ENCODE measurements around the gene GALE.
"Not testable (repeated sequence)": the region's sequence is repeated elsewhere in the genome, so short reads cannot be mapped to it uniquely, and the experiment has no call there.

Gene GALE

DNA sequence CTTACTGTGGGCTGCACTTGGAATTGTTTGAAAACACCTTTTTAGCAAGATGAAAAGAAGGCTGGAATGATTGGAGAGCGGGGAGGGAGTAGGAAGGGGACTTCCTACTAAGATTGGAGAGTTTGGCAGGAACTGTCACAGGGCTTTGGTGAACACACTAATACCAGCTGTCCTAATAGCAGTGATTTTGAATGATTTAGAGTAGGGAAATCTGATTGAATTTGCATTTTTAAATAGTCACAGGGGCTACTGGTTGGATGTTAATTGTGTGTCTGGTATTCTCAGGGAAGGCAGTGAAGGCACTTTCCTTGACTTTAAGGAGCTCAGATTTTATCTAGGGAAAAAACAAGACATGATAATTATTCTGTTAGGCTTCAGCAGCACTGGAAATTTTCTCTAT lies 27.2 kb upstream of the GALE start:
- peaks cover 17 to 24% (median 20%) of the 10 kb centered on the region in 10 experiments for H3K4me1 ChIP-seq
- peak overlapping the region in 1 of 11 experiments; percentile 9; a peak in 1 of 22 replicates for H3K9ac ChIP-seq
- H3K9me3 ChIP-seq (replicated peaks in 1 of 11): no peaks in the 10 kb centered on the region
- no peak for TF ChIP-seq Cebpa-rat (IDR thresholded peaks at IDR 0.05)
- no peak overlapping the region for H3K4me3 ChIP-seq
- no peak overlapping the region for H3K4me2 ChIP-seq
- no peaks in the 10 kb centered on the region for H3K27me3 ChIP-seq
- no peaks in the 10 kb centered on the region for H3K36me3 ChIP-seq
- H4K20me1 ChIP-seq: no peaks in the 10 kb centered on the region
- no peak overlapping the region for H3K27ac ChIP-seq

DNA sequence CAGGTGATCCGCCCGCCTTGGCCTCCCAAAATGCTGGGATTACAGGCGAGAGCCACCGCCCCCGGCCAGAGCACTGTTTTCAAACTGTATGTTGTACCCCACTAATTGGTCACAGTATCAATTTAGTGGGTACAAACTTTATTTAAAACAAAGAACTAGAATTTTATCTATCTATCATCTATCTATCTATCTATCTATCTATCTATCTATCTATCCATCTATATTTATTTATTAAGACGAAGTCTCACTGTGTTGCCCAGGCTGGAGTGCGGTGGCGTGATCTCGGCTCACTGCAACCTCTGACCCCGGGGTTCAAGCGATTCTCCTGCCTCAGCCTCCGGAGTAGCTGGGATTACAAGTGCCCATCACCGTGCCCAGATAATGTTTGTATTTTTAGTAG lies 26.0 kb upstream of the GALE start:
- not testable (repeated sequence) for H4K20me1 ChIP-seq; H3K9me3 ChIP-seq (replicated peaks in 1 of 11); H3K9ac ChIP-seq; H3K27me3 ChIP-seq; H3K27ac ChIP-seq; H3K36me3 ChIP-seq; H3K4me3 ChIP-seq
- Histone ChIP-seq H3K4me1 (peaks cover 17 to 24% (median 20%) of the 10 kb centered on the region in 10 experiments), H3K4me2 (peak overlapping the region in 1 of 11 experiments; percentile 89; a peak in 1 of 22 replicates)

DNA sequence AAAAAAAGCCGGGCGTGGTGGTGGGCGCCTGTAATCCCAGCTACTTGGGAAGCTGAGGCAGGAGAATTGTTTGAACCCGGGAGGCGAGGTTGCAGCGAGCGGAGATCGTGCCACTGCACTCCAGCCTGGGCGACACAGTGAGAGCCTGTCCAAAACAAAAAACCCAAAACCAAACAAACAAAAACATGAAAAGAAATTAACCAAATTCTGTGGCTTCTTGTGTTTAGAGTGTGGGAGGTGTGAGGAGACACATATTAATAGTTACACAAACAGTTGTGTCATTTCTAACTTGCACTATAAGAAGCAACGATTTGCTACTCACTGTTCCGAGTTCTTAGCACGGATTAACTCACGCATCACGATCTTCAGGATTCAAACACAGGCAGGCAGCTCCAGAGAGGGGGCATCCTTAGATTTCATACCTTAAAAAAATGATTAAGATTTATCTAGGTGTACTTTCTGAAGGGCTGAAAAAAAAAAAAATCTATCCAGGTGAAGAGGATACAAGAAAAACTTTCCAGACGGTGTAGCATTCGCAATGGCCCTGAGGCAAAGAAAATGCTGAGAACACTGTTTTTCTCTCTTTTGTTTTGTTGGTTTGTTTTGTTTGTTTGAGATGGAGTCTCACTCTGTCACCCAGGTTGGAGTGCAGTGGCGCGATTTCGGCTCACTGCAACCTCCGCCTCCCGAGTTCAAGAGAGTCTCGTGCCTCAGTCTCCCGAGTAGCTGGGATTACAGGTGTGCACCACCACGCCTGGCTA lies 25.4 kb upstream of the GALE start:
- no peaks in the 10 kb centered on the region for H3K36me3 ChIP-seq
- peak overlapping the region; percentile 95 to 99 (median 98) for H3K9ac ChIP-seq
- no peak for TF ChIP-seq Cebpa-rat (IDR thresholded peaks at IDR 0.05)
- H4K20me1 ChIP-seq: peaks cover 0 to 11% (median 0%) of the 10 kb centered on the region in 11 experiments; a peak in 2 of 22 replicates
- H3K9me3 ChIP-seq (replicated peaks in 1 of 11): no peaks in the 10 kb centered on the region
- H3K4me3 ChIP-seq: peak overlapping the region; percentile 74 to 96 (median 92)
- peak overlapping the region; percentile 94 to 99 (median 98) for H3K27ac ChIP-seq
- H3K4me2 ChIP-seq: peak overlapping the region; percentile 69 to 96 (median 93)
- peaks cover 17 to 25% (median 20%) of the 10 kb centered on the region in 10 experiments for H3K4me1 ChIP-seq
- no peaks in the 10 kb centered on the region for H3K27me3 ChIP-seq

DNA sequence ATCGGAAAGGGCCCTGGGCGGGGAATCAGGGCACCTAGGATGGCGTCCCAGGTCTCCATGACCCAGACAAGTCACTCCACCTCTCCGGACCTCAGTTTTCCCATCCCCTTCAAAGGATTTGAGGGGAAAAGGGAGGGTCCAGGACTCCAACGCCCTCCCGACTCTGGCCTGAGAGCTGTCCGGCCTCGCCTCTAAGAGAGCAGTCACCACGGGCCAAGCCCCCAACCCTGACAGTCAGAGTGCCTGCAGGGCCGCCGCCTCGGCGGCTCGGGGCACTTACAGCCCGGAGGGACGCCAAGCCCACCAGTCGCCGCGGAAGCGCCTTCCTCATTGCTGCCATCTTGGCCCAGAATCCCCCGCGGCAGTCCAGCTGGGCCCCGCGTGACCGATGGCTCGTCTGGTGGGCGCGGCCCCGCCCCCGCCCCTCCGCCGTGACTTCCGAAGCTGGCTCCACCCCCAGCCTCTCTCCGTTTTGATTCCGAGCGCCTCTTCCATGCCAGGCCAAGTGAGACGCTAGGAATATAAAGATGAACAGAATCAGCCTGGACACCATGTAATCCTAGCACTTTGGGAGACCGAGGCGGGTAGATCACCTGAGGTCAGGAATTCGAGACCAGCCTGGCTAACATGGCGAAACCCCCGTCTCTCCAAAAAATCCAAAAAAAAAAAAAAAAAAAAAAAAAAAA lies 24.7 kb upstream of the GALE start, which contains the start of gene HMGCL:
Gene HMGCL (minus strand): TSS at position 354 of the 686 bp plus-strand sequence. CDS start 14 bp downstream, at position 340.
- Histone ChIP-seq H3K9ac (peak within 1 kb of the TSS; percentile 95 to 99 (median 98)), H3K4me2 (peak within 1 kb of the TSS; percentile 80 to 96 (median 93)), H3K27me3 (no peaks in the 10 kb centered on the region), H3K9me3 (replicated peaks in 1 of 11) (no peaks in the 10 kb centered on the region), H3K36me3 (peaks cover 0 to 6% (median 1%) of the 10 kb centered on the region in 11 experiments; a peak in 10 of 22 replicates), H4K20me1 (peaks cover 0 to 18% (median 0%) of the 10 kb centered on the region in 11 experiments; a peak in 2 of 22 replicates), H3K27ac (peak within 1 kb of the TSS; percentile 94 to 99 (median 98)), H3K4me3 (peak within 1 kb of the TSS; percentile 74 to 96 (median 92)), H3K4me1 (peaks cover 17 to 32% (median 21%) of the 10 kb centered on the region in 10 experiments)
- no peak for TF ChIP-seq Cebpa-rat (IDR thresholded peaks at IDR 0.05)

DNA sequence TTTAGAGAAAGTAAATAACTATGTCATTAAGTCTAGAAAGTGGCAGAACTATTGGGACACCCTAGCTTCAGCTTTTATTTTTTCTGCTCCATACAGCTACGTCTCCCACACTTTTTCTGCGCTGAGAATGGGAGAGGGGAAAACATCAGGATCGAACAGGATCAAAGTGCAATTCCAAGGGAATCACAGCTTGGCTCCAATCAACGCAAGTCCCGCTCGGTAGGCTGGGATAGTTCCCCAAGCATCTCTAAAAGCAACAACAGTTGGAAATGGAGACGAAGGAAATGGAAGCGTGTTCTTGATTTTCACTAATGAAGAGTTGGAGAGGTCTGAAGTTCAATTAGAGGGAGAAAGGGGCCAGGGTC lies 24.1 kb upstream of the GALE start:
- H3K9ac ChIP-seq: peak overlapping the region; percentile 95 to 99 (median 98)
- peaks cover 17 to 33% (median 21%) of the 10 kb centered on the region in 10 experiments for H3K4me1 ChIP-seq
- H3K27me3 ChIP-seq: no peaks in the 10 kb centered on the region
- peaks cover under 1 to 11% (median 6%) of the 10 kb centered on the region in 11 experiments; a peak in 14 of 22 replicates for H3K36me3 ChIP-seq
- peak overlapping the region; percentile 80 to 96 (median 93) for H3K4me2 ChIP-seq
- peaks cover 0 to 23% (median 0%) of the 10 kb centered on the region in 11 experiments; a peak in 2 of 22 replicates for H4K20me1 ChIP-seq
- TF ChIP-seq Cebpa-rat (IDR thresholded peaks at IDR 0.05): no peak
- H3K27ac ChIP-seq: peak overlapping the region; percentile 94 to 99 (median 98)
- H3K4me3 ChIP-seq: peak overlapping the region; percentile 74 to 96 (median 92)
- H3K9me3 ChIP-seq (replicated peaks in 1 of 11): no peaks in the 10 kb centered on the region

DNA sequence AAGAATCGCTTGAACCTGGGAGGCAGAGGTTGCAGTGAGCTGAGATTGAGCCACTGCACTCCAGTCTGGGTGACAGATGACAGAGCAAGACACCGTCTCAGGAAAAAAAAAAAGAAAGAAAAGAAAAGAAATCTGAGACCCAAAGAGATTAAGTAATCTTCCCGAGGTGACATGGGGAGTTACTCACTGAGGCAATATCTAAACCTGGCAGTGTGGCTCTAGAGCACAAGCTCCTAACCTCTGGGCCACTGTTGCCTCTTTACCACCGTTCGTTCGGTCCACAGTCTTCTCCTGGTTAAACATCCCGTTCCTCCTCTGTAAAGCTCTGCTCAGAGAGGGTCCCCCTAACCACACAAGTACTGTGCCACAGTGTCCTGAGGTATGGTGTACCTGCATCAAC lies 23.2 kb upstream of the GALE start:
- no peak overlapping the region; a peak in 1 of 22 replicates for H3K27ac ChIP-seq
- H3K4me1 ChIP-seq: peaks cover 17 to 33% (median 21%) of the 10 kb centered on the region in 10 experiments
- H3K9ac ChIP-seq: peak overlapping the region in 5 of 11 experiments; percentile 96 to 99 (median 99); a peak in 5 of 22 replicates
- no peaks in the 10 kb centered on the region for H3K27me3 ChIP-seq
- H4K20me1 ChIP-seq: peaks cover 0 to 23% (median 0%) of the 10 kb centered on the region in 11 experiments; a peak in 2 of 22 replicates
- peak overlapping the region; percentile 80 to 96 (median 93) for H3K4me2 ChIP-seq
- no peaks in the 10 kb centered on the region for H3K9me3 ChIP-seq (replicated peaks in 1 of 11)
- peak overlapping the region in 6 of 10 experiments; percentile 74 to 95 (median 90); a peak in 5 of 20 replicates for H3K4me3 ChIP-seq
- peaks cover 8 to 21% (median 13%) of the 10 kb centered on the region in 11 experiments; a peak in 17 of 22 replicates for H3K36me3 ChIP-seq
- TF ChIP-seq Cebpa-rat (IDR thresholded peaks at IDR 0.05): no peak

DNA sequence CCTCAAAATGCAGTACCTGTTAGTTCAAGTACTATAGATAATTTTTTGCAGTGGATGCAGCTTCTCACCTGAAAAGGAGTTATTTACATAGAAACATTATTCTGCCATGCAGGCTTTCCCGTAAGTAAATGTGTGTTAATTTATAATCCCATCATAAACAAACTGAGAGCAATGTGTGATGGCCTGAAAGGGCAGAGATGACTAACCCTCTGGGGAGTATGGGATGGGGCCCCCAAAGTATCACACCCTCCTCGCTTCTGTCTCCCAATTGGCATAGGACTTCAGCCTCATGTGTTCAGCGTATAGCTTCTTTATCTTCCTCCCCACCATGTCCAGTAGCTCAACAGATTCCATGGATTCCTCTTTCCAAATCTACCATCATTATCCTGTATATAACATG lies 17.1 kb upstream of the GALE start:
- no peak for TF ChIP-seq Cebpa-rat (IDR thresholded peaks at IDR 0.05)
- Histone ChIP-seq H3K4me1 (peaks cover 0 to 27% (median 7%) of the 10 kb centered on the region in 10 experiments; a peak in 10 of 20 replicates), H3K27me3 (no peaks in the 10 kb centered on the region), H3K9me3 (replicated peaks in 1 of 11) (no peaks in the 10 kb centered on the region), H3K4me3 (no peak overlapping the region), H3K36me3 (peaks cover 57 to 82% (median 69%) of the 10 kb centered on the region in 11 experiments), H3K9ac (peak overlapping the region in 3 of 11 experiments; percentile 15 to 25 (median 21); a peak in 3 of 22 replicates), H3K27ac (0 out of 22 replicates have a peak overlapping the region, but pooled peaks of 1 of the 11 experiments have one; percentile 37), H4K20me1 (peaks cover 0 to 23% (median 0%) of the 10 kb centered on the region in 11 experiments; a peak in 2 of 22 replicates), H3K4me2 (peak overlapping the region in 3 of 11 experiments; percentile 7 to 45 (median 16); a peak in 3 of 22 replicates)

DNA sequence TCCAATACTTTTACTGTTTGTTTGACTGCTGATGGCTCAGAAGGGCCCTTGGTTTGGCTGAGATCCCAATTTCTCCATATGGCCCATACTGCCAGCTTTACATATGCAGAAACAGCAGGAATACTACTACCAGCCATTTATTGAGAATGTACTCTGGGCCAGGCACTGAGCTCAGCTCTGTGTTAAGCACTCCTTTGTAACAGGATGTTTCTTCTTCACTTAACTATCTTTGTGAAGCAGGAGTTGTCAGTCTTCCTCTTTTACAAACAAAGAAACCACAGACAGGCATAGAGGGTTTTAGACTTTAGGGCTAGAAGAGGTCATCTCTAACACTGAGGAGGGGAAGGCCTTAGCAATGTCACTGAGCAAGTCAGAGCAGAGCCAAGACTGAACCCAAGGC lies 16.4 kb upstream of the GALE start:
- TF ChIP-seq Cebpa-rat (IDR thresholded peaks at IDR 0.05): no peak
- Histone ChIP-seq H3K27ac (peak overlapping the region in 2 of 11 experiments; percentile 21 to 37; a peak in 3 of 22 replicates), H3K36me3 (peaks cover 57 to 89% (median 75%) of the 10 kb centered on the region in 11 experiments), H3K9ac (peak overlapping the region in 5 of 11 experiments; percentile 5 to 25 (median 15); a peak in 3 of 22 replicates), H3K27me3 (no peaks in the 10 kb centered on the region), H3K4me3 (no peak overlapping the region), H3K4me1 (peaks cover 0 to 27% (median 7%) of the 10 kb centered on the region in 10 experiments; a peak in 10 of 20 replicates), H3K4me2 (peak overlapping the region in 5 of 11 experiments; percentile 11 to 45 (median 16); a peak in 7 of 22 replicates), H4K20me1 (peaks cover 0 to 20% (median 0%) of the 10 kb centered on the region in 11 experiments; a peak in 2 of 22 replicates), H3K9me3 (replicated peaks in 1 of 11) (no peaks in the 10 kb centered on the region)

All from BLaER1 treated with 17β-estradiol and CSF1 and Interleukin-3, amounts not matched to agents 10 nM and 100 nM (cell line).